Stimulated activated CD8-positive, alpha-beta memory T cell treated with anti-CD3 and anti-CD28 coated beads, Interleukin-4, amount 100 ng/mL, for 24 hours (primary cell): Measurements from ENCODE around the gene TRIM32.

Experiments
- DNase-seq: peaks from one replicate; pipeline ENCODE4 v3.0.0-alpha.2; 2020; ENCODE audit warnings: low read depth

Gene TRIM32

DNA sequence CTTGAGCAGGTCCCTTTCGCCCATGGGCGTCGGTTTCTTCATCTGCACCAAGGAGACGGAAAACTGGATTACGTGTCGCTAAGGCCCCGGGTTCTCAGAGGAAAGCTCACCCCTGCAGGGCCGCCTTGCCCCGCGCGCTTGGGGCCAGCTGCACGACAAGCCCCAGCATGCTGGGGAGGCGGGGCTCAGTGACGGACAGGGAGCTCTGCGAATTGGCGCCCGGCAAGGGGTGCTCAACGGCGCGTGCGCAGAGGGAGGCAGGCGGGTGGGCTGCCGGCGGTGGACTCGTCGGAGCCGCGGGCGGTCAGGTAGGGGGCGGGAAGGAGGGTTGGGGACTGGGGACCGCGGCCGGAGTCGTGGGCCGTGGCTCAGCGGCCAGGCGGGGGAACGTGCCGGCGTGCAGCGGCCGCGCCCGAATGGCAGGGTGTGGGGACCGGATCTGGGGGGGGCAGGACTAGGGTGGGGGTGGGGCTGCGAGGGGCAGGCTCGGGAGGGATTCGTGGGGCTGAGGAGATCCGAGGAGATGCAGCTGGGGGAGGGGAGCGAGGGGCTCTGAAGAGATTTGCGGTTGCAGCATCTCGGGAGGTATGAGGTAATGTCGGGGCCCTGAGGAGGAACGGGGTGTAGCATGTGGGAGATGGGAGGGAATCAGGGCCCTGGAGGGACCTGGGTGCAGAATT is at the start of gene TRIM32:
TSS of gene TRIM32 (plus strand) at position 232 of the 680 bp plus-strand sequence. CDS start 10,438 bp downstream, outside the sequence.
- peak; percentile 92 for DNase-seq

- no peak for DNase-seq
These were observed 47.8 kb upstream of the TRIM32 start for GRCh38 chr9:116639251-116639741.

GRCh38 chr9:116641292-116642059 is 45.6 kb upstream of the TRIM32 start:
- DNase-seq, result no peak

- no peak for DNase-seq
These were observed 43.4 kb upstream of the TRIM32 start for GRCh38 chr9:116643691-116644090.

GRCh38 chr9:116644091-116644688 is 42.9 kb upstream of the TRIM32 start:
- no peak for DNase-seq

DNA sequence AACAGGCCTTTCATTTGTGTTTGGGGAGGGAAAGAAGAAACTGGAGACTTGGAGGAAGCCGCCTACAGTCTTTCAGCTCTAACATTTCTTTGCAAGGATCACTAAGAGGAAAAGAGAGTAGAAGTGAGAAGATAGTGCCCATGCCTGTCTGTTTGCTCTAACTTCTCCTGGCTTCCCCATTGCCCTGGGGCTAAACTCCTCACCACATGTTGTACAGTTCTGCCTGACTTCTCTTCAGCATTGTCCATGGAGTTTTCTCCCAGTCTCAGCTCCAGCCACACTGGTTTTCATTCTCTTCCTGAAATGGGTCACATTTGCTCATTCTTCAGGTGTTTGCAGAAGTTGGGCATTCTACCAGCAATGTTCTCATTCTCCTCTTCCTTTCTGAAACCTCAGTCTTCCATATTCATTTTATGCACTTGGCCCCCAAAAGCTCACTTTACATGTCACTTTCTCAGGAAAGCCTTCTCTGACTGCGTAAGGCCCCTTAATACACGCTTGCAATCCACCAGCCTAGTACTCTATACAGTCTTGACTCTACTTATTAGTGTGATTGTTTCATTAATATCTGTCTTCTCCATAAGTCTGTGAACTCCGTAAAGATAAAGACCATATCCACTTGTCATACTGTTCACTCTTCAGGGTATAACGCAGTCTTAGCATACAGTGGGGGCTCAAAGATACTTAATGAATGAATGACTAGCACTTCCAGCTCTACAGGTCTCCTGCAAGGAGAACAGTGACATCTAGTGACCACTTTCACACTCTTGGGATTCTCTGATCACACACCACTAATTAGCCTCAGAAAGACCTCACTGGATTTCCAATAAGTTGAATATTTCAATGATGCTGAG is 40.2 kb upstream of the TRIM32 start:
- no peak for DNase-seq

GRCh38 chr9:116647515-116647809 is 39.6 kb upstream of the TRIM32 start:
- DNase-seq, result no peak

- no peak for DNase-seq
These were observed 33.6 kb upstream of the TRIM32 start for GRCh38 chr9:116653348-116654058.

DNA sequence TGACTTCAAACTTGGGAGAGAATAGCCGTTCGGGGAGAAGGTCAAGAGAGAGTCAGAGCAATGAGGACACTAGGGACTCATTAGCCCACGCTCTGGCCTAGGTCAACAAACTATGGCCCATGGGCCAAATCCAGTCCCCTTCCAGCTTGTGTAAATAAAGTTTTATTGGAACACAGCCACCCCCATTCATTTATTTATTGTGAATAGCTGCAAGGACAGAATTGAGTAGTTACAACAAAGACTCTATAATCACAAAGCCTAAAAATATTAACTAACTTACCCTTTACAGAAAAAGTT is 33.1 kb upstream of the TRIM32 start:
- DNase-seq, result no peak

DNA sequence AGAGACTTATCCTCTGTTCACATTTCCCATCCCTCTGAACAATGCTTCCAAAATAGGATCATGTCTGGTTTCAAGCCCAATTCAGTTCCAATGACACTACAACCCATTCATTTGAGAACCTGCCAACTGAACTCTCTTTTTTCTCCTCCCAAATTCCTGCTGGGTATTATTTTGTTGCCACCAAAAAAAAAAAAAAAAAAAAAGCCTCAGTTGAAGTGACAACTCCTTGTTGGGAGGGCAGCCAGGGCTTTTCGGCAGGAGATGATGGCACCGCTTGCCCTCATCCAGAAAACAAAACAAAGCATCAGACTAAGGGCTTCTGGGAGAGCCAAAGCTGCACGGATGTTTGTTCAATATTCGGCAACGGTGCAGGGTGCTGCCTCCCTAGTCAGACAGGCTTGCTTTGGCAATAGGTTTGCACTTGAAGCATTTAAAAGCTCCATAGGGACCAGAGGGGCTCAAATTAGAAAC is 30.6 kb upstream of the TRIM32 start:
- no peak for DNase-seq

DNA sequence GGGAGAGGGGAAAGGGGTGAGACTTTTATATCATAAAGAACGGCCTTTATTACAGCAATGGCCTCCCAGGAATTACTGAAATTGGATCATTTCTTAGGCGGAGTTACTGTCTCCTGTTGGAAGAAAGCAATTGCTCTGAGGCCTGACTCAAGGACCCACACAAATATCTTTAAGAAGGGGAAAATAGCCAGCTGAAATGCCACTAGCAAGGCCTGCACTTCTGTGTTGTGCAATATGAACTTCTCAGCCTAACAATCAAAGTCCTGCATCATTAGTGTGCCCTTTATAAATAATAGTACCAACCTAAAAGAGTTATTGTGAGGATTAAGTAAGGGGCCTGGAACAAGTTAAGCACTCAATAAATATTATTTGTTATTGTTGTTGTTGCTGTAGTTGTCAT is 30.1 kb upstream of the TRIM32 start:
- DNase-seq, result no peak

DNA sequence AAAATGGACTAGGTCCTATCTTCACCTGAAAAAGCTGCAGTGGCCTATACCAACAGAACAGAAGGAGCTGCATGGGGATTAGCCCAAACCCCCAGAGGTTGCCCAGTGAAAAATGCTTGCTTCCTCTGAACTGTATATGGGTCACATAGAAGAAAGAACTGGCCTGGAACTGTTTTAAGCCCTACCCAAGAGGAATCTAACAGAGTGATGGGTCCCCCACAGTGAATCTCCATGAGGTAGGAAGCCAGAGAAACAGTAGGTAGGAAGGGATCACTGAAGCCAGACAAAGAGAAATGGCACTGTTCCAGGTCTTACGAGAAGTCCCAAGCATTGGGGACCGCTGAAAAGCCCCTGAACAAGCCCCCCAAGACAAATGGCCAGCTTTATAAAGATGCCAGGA is 28.8 kb upstream of the TRIM32 start:
- no peak for DNase-seq

- no peak for DNase-seq
These were observed 25.8 kb upstream of the TRIM32 start for GRCh38 chr9:116661037-116661954.

- no peak for DNase-seq
These were observed 24.3 kb upstream of the TRIM32 start for GRCh38 chr9:116662646-116663310.

DNA sequence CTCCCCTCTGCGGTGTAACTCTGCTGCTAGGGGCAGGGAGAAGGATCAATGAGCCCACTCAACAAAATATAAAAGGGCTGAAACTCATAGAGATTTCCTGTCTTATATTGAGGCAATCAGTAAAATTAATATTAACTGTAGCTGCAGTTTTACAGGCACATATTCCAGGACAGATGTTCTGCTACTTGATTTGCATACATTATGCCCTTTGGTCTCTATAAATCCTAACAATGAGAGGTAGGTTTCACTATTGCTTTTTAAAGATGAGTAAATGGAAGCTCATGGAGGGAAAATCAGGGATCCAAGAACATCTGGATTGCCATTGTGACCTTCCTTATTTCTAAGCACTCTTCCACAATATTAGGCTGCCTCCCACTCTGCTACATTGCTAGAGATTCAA is 23.5 kb upstream of the TRIM32 start:
- DNase-seq, result no peak

DNA sequence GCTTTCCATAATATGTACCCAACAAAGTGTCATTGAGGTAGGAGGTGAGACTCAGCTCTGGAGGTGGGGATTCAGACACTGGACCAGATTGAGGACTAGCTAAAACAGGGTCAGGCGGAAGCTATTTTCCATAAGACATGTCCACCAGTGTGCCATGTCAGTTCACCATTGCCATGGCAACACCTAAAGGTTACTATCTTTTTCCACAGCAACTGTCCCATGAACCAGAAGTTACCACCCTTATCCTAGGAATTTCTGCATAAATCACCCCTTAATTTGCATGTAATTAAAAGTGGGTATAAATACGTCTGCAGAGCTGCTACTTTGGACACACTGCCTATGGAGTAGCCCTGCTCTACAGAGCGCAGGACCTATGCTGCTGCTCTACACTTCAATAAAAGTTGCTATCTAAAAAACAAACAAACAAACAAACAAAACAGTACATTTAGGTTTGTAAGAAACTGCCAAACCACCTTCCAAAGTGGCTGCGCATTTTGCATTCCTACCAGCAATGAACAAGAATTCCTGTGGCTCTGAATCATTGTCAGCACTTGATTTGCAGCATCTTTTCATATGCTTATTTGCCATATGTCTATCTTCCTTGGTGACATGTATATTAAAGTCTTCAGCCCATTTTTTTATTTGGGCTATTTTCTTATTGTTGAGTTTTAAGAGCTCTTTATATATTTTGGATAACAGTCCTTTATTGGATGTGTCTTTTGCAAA is 18.0 kb upstream of the TRIM32 start:
- no peak for DNase-seq

GRCh38 chr9:116671605-116672004 is 15.5 kb upstream of the TRIM32 start:
- DNase-seq, result no peak

DNA sequence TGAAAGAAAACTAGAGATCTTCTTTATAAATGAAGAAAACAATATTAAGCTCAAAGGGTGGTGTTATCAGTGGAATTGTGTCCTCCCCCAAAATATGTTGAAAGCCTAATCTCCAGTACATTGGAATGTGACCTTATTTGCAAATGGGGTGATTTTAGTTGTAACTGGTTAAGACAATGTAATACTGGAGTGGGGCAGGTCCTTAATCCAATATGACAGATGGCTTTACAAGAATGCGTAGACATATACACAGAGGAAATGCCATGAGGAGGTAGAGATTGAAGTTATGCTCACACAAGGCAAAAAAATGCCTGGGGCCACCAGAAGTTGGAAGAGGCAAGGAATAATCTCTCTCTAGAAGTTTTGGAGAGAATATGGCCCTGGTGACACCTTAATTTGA is 13.7 kb upstream of the TRIM32 start:
- no peak for DNase-seq

- no peak for DNase-seq
These were observed 12.7 kb upstream of the TRIM32 start for GRCh38 chr9:116674210-116674980.
